HG03135 (cell line): ENCODE data around the gene SGK1.
"Not testable (repeated sequence)": the region's sequence is repeated elsewhere in the genome, so short reads cannot be mapped to it uniquely, and the experiment has no call there.

ENCODE experiments used
- ATAC-seq: cut with Tn5 transposase; IDR thresholded peaks from one replicate; pipeline ENCODE4 v1.9.1; 2021; ENCODE audit warnings: mild to moderate bottlenecking, moderate library complexity; ENCODE audit not compliant: unreplicated experiment

The SGK1 gene

DNA sequence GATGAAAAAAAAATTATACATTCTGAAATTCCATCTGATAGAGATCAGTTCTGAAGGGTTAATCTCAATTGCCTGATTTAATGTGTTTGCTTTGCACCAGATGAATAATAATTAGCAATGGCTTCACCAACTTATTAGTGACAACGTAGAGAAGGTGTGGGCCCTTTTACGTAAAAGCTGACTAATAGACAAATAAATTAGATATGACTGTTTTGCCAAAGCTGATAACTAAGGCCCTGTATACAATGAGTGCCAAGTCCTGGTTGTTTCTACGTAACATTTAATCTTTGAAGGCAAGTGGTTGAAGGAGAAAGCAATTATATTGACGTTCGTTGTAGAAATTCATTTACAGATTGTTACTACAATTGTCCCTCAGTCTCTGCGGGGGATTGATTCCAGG, 10.8 kb downstream of the SGK1 start:
- ATAC-seq, result no peak

DNA sequence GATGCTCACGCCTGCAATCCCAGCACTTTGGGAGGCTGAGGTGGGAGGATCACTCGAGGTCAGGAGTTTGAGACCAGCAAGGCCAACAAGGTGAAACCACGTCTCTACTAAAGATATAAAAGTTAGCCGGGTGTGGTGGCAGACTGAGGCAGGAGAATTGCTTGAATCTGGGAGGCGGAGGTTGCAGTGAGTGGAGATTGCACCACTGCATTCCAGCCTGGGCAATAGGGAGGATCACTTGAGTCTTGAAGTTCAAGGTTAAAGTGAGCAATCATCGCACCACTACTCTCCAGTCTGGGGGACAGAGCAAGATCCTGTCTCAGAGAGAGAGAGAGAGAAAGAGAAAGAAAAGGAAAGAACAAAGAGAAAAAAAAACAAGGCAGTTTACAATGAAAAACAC, 13.5 kb downstream of the SGK1 start:
- ATAC-seq, result not testable (repeated sequence)

DNA sequence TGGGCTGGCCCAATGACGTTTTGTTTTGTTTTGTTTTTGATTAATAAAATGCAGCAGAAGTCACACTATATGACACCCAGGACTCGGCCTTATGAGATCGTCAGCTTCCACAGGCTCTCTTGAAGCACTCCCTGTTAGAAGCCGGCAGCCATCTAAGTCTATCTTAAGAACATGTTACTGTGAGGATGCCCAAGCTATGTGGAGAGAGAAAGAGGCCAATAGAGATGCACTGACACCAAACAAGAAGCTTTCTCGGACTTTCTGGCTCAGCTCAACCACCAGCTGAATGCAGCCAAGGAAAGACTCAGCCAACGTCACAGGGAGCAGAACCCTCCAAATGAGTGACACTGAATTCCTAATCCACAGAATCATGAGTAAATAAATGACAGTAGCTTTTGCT, 14.0 kb downstream of the SGK1 start:
- ATAC-seq, result no peak

DNA sequence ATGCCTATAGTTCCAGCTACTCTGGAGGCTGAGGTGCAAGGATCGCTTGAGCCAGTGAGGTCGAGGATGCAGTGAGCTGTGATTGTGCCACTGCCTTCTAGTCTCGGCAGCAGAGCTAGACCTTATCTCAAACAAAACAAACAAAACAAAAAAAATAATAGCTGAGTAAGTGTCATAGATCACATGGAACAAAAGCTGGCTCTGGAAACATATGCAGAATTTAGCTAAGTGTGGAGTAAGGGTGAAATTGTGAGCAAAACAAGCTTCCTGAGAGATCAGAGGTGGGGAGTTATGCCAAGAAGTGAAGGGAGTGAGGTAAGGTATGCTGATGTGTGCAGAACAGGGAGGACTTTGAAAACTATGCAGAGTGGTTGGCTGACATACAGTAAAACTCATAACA, 18.7 kb downstream of the SGK1 start:
- no peak for ATAC-seq

DNA sequence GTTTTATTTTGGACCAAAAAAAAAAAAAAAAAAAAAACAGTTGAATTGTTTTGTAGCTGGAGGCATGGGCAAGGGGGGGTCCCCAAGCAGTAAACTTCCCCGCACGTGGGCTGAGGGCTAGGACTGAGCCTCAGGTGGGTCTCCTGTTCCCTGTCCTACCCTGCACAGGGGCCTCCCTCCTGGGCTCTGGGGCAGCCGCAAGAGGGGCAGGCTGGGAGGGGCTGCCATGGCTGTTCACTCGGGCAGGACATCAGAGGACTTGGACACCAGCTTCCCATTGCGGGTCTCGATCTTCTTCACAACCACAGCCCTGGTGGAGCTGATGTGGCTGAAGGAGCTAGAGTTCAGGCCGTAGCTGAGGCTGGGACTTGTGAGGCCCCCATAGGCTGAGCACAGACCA, 21.1 kb downstream of the SGK1 start:
- ATAC-seq, result no peak

DNA sequence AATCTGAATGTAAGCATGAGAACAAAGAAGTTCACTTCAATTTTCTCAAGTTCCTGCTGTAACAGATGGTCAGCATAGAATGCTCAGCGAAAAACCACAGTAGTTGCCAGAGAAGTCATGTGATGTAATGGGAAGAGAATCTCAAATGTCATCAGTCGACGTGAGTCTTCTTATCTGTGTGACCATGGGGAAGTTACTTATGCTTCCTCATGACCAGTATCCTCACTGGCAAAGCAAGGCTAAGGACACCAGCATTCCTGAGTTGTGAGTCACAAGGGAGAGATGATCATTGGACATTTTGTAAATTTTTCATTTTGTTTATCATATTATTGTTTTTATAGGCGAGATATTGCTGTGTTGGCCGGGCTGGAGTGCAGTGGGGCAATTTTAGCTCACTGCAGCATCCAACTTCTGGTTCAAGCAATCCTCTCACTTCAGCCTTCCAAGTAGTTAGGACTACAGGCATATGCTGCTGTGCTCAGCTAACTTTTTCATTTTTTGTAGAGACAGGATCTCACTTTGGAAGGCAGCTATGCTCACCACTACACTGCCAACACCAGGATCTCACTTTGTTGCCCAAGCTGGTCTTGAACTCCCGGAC, 21.9 kb downstream of the SGK1 start:
- no peak for ATAC-seq

DNA sequence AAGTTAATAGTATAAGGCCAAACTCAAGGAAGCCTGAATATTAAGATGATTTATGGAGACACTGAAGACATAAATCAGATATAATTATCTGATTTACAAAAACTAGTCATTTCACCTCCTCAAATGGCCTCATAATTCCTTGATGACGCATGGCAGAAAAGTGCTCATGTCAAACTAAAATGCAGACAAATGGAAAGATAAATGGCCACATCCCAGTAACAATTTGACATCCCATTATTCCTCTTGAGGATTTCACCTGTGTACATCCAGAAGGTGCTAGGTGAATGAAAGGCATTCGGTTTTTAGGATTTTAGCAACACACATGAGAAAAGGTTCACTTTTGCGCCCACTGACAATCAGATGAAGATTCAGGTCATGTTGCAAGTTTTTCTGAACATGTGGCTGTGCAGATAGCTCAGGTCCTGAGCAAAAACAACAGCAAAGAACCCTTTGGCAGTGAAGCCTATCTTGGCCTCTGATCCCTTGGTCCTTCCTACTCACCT, 24.2 kb downstream of the SGK1 start:
- no peak for ATAC-seq

DNA sequence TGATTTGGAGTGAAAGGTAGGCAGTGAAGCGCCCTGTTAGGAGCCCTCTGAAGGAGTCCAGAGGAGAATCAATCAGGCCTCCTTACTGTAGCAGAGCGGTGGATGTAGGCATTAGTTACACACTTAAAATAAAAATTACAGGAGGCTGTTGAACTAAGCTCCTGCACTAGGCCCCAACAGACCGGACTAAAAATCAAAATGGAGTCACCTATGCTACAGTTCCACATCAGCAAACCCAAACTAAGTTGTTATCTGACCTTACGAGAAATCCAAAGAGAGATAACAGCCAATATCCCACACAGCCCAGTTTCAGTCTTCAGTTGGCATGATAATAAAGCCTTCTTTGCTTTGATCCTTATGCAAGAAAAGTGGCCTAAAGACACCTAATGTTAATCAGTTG, 26.8 kb downstream of the SGK1 start:
- no peak for ATAC-seq

DNA sequence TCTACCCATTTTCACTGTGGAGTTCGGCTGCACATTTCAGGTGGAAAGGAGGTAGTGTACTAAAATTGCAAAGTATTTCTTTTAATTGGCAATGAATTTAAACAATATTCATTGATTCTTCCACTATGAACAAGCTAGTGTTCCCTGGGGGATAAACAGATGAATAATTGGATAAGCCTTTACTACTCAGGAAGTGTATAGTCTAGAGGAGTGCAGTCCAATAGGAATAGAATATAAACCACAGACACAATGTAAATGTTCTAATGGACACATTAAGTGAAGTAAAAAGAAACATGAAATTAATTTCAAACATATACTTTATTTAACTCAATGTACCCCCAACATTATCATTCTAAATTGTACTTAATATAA, 28.7 kb downstream of the SGK1 start:
- ATAC-seq, result no peak

DNA sequence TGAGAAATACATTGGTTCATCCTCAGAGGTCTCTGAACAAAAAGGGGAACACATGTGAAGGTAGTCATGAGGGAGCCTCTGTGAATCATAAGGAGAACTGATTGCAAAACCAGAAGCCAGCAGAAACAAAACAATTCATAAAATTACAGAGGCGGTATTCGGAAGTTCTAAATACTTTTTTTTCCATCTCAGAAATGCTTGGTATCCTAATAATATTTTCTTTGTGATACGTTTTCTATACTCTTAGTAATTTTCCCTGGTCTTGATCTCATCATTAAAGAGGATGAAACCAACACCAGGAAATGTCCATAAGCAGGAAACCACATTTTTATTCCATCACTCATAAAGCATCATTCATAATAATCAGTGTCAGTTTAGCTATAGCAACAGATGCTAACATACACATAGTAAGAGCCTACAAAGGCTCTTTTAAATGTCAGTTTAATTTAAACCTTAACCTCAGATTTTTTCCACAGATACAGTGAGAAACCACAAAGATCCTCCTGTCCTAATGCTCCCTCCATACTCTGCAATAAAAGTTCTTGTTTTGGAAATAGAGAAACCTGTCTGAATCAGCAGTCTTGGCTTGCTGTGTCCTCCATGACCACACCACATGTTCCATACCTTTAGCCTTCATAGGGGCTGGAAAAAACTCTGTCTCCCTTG, 29.2 kb downstream of the SGK1 start:
- ATAC-seq, result peak; percentile 66

DNA sequence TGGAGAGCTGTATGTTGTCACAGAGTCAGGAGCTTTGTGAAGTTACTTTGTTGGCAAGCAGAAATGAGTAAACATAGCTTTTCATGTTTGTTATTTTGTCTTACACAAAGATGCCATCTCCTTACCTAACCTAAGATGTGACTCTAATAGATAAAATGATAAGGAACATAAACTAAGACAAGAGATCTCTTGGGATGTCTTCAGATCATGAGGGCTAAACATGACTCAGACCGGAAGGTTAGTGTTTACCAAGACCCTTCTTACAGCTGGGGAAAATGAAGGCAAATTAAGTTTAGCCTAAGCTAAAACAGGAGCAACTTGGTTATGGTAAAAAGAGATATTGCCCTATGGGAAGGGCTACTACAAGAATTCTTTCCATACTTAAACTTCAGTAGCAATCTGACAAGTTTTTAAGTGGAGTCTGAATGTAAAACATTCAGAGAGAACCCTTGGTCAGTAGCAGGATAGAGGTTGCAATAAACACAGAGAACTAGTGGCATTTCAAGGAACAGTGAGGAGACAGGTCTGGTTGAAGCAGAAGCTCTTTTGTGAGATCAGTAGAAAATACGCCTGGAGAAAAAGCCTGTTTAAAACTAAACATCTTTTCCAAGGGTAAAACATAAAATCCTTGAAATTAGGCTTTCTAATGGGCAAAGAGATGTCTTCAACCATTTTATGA, 29.9 kb downstream of the SGK1 start:
- peak; percentile 20 for ATAC-seq

DNA sequence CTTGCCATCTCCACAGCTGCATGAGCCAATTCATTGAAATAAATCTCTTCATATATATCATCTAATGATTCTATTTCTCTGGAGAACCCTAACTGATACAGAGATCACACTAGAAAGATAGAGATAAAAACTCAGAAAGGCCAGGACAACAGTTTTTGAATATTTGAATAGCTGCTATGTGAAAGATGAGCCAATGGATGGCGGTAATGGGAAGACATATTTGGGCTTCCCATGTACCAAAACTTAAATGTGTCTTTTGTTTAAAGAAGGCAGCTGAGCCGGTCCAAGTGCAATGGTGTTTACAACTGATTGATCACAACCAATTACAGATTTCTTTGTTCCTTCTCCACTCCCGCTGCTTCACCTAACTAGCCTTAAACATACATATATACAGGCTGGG, 35.1 kb downstream of the SGK1 start:
- ATAC-seq, result no peak

DNA sequence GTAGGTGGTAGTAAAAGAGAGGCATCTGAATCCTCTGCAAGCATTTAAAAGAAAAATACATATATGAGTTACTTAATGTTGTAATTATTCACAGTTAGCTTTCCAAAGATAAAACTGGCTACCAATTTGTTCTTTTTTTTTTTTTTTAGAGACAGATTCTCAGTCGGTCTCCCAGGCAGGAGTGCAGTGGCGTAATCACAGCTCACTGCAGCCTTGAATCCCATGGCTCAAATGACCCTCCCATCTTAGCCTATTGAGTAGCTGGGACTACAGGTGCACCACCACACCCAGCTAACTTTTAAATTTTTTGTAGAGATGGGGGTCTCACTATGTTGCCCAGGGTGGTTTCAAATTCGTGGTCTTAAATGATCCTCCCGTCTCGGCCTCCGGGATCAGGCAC, 36.5 kb downstream of the SGK1 start:
- no peak for ATAC-seq

DNA sequence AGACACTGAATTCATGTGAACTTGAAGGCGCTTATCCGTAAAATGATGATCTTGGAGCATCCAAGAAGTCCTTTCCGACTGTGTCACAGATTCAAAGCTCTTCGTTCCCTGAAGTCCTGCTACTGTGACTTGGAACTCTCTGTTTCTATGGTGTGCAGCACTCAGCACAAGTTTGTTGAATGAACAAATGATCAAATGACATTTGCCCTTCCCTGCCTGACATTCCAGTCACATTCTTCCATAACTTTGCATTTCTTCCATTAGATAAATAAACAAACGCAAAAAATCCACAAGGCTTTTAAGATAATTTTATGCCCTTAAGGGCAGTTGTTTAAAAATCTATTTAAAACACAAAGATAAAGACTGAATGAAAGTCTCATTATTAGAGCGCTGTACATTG, 39.9 kb downstream of the SGK1 start:
- no peak for ATAC-seq

DNA sequence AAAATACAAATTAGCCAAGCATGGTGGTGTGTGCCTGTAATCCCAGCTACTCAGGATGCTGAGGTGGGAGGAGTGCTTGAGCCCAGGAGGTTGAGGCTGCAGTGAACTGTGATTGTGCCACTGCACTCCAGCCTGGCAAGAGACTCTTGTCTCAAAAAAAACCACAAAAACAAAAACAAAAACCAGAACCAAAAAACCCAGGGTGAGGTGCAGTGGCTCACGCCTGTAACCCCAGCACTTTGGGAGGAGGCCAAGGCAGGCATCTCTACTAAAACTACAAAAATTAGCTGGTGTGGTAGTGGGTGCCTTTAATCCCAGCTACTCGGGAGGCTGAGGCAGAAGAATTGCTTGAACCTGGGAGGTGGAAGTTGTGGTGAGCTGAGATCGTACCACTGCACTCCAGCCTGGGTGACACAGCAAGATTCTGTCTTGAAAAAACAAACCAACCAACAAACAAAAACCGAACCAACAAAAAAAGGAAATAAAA, 41.0 kb downstream of the SGK1 start:
- not testable (repeated sequence) for ATAC-seq

DNA sequence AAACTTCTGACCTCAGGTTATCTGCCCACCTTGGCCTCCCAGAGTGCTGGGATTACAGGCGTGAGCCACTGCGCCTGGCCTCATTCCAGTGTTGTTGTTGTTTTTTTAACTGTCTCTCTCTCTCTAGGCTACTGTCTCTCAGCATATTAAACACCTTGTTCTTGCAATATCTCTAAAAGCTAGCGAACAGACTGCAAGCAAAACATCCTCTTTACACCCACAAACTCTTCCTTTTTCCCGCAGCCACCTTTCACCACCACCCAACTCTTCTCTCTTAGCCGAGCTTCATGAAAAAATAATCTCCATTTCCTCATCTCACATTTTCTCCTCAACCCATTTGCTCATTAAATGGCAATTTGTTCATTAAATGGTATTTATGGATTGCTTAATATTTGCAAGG, 45.5 kb downstream of the SGK1 start:
- ATAC-seq, result no peak

DNA sequence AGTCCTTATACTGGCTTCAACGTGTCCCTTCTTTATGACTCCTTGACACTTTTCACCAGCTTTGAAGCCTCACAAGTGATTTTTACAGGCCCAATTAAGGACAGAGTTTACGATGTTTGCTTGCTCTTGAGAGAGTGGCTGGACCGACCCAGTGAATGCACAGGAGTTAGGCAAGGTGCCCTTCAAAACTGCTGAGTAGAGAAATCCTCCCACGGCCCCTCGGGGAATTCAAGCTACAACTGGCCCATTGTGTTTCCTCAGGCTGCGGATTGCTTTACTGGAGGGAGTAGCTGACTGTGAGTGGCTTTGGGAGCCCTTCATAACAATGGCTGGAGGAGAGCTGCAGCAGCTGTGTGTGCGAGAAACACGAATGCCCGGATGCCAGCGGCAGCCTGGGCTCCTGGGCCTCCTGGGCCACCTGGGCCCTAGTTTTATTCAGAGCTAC, 50.0 kb downstream of the SGK1 start:
- no peak for ATAC-seq

DNA sequence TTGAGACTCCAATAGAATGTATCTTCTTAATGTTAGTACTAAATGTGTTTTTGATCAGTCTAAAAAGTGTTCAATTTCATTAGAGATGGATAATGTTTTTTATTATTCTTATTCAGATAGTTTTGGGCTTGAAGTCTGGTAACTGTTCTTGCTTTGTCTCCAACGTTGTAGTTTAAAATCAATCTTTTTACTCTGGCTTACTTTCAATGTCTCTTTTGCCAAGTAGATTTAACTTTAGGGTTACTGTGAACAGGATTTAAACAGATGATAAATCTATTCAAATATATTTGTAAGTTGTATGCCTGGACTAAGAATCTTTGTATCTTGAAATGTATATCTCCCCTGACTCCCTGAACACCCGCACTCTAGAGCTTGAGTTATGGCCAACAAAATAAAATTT, 51.1 kb downstream of the SGK1 start:
- no peak for ATAC-seq

DNA sequence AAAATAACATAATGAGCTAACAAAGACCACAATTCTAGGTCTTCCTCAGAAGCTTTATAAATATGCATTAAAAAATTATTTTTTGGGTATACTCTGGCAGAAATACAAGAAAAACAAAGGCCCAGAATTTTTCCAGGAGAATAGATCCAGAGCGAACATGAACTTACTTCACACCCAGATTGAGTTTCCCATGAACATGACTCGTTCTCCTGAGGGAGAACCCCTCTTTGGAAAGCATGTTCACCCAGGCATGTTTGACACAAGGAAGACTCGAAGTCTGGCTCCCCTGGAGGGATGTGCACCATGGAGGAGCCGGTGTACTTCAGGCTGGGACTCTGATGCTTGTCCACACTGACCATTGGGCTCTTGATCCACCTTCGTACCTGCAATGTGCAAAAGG, 56.1 kb downstream of the SGK1 start:
- no peak for ATAC-seq

DNA sequence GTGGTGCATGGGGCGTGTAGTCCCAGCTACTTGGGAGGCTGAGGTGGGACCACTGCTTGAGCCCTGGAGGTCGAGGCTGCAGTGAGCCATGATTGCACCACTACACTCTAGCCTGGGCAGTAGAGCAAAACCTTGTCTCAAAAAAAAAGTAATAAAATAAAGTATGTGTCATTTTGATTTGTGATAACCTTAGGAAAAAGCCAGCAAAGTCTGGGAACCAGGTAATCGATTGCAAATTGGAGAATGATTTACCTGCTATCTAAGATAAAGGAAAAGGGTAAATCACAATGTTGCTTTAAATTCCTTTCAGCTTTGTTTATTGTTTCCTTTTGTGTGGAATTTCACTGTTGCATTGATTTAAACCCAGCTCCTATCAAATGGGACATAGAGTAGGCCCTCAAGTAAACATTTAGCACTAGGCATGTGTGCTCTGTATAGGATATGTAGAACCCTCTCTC, 59.0 kb downstream of the SGK1 start:
- ATAC-seq, result no peak

DNA sequence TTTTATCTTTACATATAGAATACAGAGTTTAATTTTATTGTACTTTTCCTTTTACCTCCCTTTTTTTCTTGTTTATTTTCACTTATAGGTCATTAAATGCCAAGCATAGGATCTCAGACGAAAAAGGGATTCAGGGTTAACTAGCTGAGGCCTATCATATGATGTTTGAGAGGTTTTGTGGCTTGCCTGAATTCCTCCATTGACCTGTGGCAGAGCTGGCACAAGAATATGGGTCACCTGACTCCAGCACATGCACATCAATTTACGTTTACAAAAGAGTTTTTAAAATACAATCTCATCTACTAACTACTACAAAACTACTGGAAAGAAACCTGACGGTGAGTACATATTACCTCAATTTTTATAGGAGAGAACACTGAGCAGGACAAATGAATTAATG, 60.4 kb downstream of the SGK1 start:
- ATAC-seq, result no peak

DNA sequence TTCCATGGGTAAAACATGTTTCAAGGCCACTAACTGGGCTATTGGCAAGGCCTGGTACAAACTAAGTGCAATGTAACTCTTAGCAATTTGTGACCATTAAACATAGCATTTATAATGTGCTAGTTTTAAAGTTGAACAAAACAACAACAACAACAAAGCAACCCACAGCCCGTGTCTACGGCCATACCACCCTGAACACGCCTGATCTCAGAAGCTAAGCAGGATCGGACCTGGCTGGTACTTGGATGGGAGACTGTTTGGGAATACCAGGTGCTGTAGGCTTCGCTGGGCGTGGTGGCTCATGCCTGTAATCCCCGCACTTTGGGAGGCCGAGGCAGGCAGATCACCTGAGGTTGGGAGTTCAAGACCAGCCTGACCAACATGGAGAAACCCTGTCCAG, 61.0 kb downstream of the SGK1 start:
- no peak for ATAC-seq
